PC-9 (cell line): Measurements from ENCODE around the gene PTPRA. TPM values are rescaled to one million over a fixed set of nuclear protein-coding genes. Genes with fewer than 3 reads are reported as not detected.

Experiments
- BruUV-seq: library from RNA; stranded (reverse); fragments of 400-500 nt; replicated peaks from 2 replicates; lab custom pipeline; 2021; lab: Mats Ljungman, UMichigan
- CTCF ChIA-PET: fragments of 300-600 bp; sonication (Branson Sonifier 250); formaldehyde crosslinking; loops from one replicate; lab custom pipeline; 2022; ENCODE audit warnings: antibody characterized with exemption; lab: Charles Lee
- POLR2A ChIA-PET: fragments of 300-600 bp; sonication (Branson Sonifier 250); formaldehyde crosslinking; loops from one replicate; lab custom pipeline; 2022; ENCODE audit warnings: antibody characterized with exemption; ENCODE audit not compliant: unreplicated experiment; lab: Charles Lee
- DNase-seq, 2 experiments: peaks; one replicate each; pipeline versions ENCODE4 v3.0.0 to v3.0.0-alpha.2; 2015 to 2022; ENCODE audit warnings: mixed read lengths in 1 of 2
- H2AFZ ChIP-seq: fragments of 200-600 bp; sonication (generic); 2 replicates; pipeline ENCODE4 v1.8.1; 2017; ENCODE audit warnings: antibody characterized with exemption
- H3F3A ChIP-seq: fragments of 200-600 bp; sonication (generic); 2 replicates; pipeline ENCODE4 v1.8.1; 2017; ENCODE audit warnings: antibody characterized with exemption, mild to moderate bottlenecking, low read depth; ENCODE audit not compliant: insufficient read depth
- H3K27ac ChIP-seq: fragments of 200-600 bp; sonication (generic); 2 replicates; pipeline ENCODE4 v1.6.1; 2016; ENCODE audit warnings: mixed run types
- H3K27me3 ChIP-seq: fragments of 200-600 bp; sonication (generic); 2 replicates; pipeline ENCODE4 v1.6.1; 2016; ENCODE audit warnings: low read depth, mixed run types; ENCODE audit not compliant: insufficient read depth
- H3K36me3 ChIP-seq: fragments of 200-600 bp; sonication (generic); 2 replicates; pipeline ENCODE4 v1.6.1; 2016; ENCODE audit warnings: low read depth, mixed run types
- H3K4me1 ChIP-seq: fragments of 200-600 bp; sonication (generic); replicated peaks from 2 replicates; pipeline ENCODE4 v1.6.1; 2016; ENCODE audit warnings: mixed run types; ENCODE audit not compliant: insufficient read depth
- H3K4me2 ChIP-seq: fragments of 200-600 bp; sonication (generic); 2 replicates; pipeline ENCODE4 v1.6.1; 2017; ENCODE audit warnings: mixed run types
- H3K4me3 ChIP-seq: fragments of 200-600 bp; sonication (generic); 2 replicates; pipeline ENCODE4 v1.6.1; 2016; ENCODE audit warnings: mixed run types
- H3K79me2 ChIP-seq: fragments of 200-600 bp; sonication (generic); 2 replicates; pipeline ENCODE4 v1.6.1; 2017; ENCODE audit warnings: low read depth, mixed run types
- H3K9me2 ChIP-seq: fragments of 200-600 bp; sonication (generic); 2 replicates; pipeline ENCODE4 v1.8.1; 2017; ENCODE audit warnings: mild to moderate bottlenecking; ENCODE audit not compliant: insufficient read depth
- H3K9me3 ChIP-seq: fragments of 200-600 bp; sonication (generic); 2 replicates; pipeline ENCODE4 v1.8.1; 2016; ENCODE audit warnings: low read depth; ENCODE audit not compliant: insufficient read depth
- H4K20me1 ChIP-seq: fragments of 200-600 bp; sonication (generic); 2 replicates; pipeline ENCODE4 v1.8.1; 2017; ENCODE audit not compliant: insufficient read depth
- CTCF ChIP-seq: fragments of 200-600 bp; sonication (generic); conservative IDR thresholded peaks from 2 replicates; pipeline ENCODE4 v1.6.1; 2017; ENCODE audit warnings: mixed run types, antibody characterized with exemption, mild to moderate bottlenecking, moderate library complexity
- EZH2 ChIP-seq: fragments of 200-600 bp; sonication (generic); IDR thresholded peaks from 2 replicates; pipeline ENCODE4 v1.8.0; 2017; ENCODE audit warnings: antibody characterized with exemption, low read depth
- intact Hi-C: fragments of 100-400 bp; cut with micrococcal nuclease; formaldehyde crosslinking; loops from one replicate; pipeline ENCODE4 v1.10.0; 2022; ENCODE audit not compliant: unreplicated experiment
- total RNA-seq: library from RNA; stranded (reverse); gene quantifications from 2 replicates; pipeline ENCODE4 v1.2.3, GENCODE V29; 2021

PTPRA gene
- total RNA-seq, 1 experiment from 2014 or later = 48.8 TPM

- Histone ChIP-seq H3K79me2 (peaks cover 16% of the 10 kb centered on the region), H3K27me3 (no peaks in the 10 kb centered on the region), H3K4me1 (no peaks in the 10 kb centered on the region), H3K4me2 (no peak overlapping the region), H4K20me1 (no peaks in the 10 kb centered on the region), H3K9me3 (no peaks in the 10 kb centered on the region), H3K4me3 (no peak overlapping the region), H3K36me3 (no peaks in the 10 kb centered on the region), H2AFZ (no peak overlapping the region), H3K27ac (no peak overlapping the region), H3K9me2 (no peaks in the 10 kb centered on the region), H3F3A (no peaks in the 10 kb centered on the region)
- no TSS peak for BruUV-seq
- TF ChIP-seq CTCF = no peak
- TF ChIP-seq EZH2 = no peak
- DNase-seq = no peak
- intact Hi-C loops = no loop called here
- CTCF ChIA-PET = interaction anchor here (0.7 kb wide), 2 partner anchors 93 to 376 kb away, joined by 7 to 14 read pairs; no protein-coding TSS in a partner anchor
- POLR2A ChIA-PET = interaction anchor here (0.6 kb wide), 2 partner anchors 18 to 513 kb away, joined by 3 to 5 read pairs; no protein-coding TSS in a partner anchor
These were observed 27.7 kb downstream of the PTPRA start for GRCh38 chr20:2900845-2901592.

- Histone ChIP-seq H3K36me3 (no peaks in the 10 kb centered on the region), H3K4me1 (no peaks in the 10 kb centered on the region), H2AFZ (no peak overlapping the region), H3K9me3 (no peaks in the 10 kb centered on the region), H4K20me1 (no peaks in the 10 kb centered on the region), H3K4me3 (no peak overlapping the region), H3K27ac (no peak overlapping the region), H3F3A (no peaks in the 10 kb centered on the region), H3K27me3 (no peaks in the 10 kb centered on the region), H3K4me2 (no peak overlapping the region), H3K79me2 (peaks cover 14% of the 10 kb centered on the region; the same call in 1 of the 2 replicates), H3K9me2 (no peaks in the 10 kb centered on the region)
- ChIA-PET CTCF (no interaction called here), POLR2A (no interaction called here)
- BruUV-seq = no TSS peak
- no peak for TF ChIP-seq EZH2
- no peak for TF ChIP-seq CTCF
- DNase-seq = no peak
- intact Hi-C loops = no loop called here
These were observed 29.0 kb downstream of the PTPRA start for GRCh38 chr20:2902291-2902690.

- H3K4me2 ChIP-seq = no peak overlapping the region
- H3K4me3 ChIP-seq = no peak overlapping the region
- no peak overlapping the region for H2AFZ ChIP-seq
- no peaks in the 10 kb centered on the region for H3K9me3 ChIP-seq
- BruUV-seq = no TSS peak
- no peak overlapping the region for H3K27ac ChIP-seq
- no peaks in the 10 kb centered on the region for H3K9me2 ChIP-seq
- no peak for DNase-seq
- no peaks in the 10 kb centered on the region for H4K20me1 ChIP-seq
- H3K27me3 ChIP-seq = no peaks in the 10 kb centered on the region
- H3F3A ChIP-seq = no peaks in the 10 kb centered on the region
- no peak for TF ChIP-seq EZH2
- TF ChIP-seq CTCF = no peak
- POLR2A ChIA-PET = no interaction called here
- H3K79me2 ChIP-seq = peaks cover 14% of the 10 kb centered on the region; the same call in 1 of the 2 replicates
- CTCF ChIA-PET = no interaction called here
- intact Hi-C loops = no loop called here
- H3K36me3 ChIP-seq = no peaks in the 10 kb centered on the region
- H3K4me1 ChIP-seq = no peaks in the 10 kb centered on the region
These were observed 29.5 kb downstream of the PTPRA start for GRCh38 chr20:2902818-2903217.
